Colon (tissue), 2 donors: ENCODE data around the gene GLDC.

ENCODE experiments used
- FAIRE-seq: peaks from 2 replicates; lab custom pipeline; 2012; peaks lifted over from hg19 to GRCh38; lab: Jason Lieb, UNC
- donor health status: control.
- donor health status: control.

GLDC gene

DNA sequence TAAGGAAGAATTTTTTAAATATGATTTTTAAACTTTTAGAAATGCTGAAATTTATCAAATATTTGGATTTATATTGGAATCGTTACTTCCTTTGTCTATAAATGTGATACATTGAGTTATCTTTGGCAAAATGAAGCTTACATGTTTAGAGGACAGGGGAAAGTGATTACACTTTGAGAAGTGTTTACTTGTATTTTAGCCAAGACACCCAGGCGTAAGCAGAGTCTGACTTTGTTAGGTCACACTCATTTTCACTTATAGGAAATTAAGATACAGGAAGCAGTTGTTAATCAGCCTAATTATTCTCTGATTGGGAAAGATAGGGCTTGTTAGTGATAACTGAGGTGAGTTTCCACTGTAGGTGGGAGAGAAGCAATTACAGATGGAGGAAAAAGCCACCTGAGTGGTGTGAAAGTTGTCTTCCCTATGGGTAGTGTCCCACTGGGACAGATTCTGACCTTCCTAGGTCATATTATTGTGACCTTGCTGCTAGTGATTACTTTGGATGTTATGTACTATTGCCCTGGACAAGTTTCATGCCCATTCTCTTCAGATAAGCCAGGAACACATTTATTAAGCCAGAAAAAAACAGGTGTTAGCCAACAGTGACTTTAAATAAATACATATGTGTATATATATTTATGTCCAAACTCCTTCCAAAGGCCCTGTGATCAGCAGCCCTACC is 143.9 kb downstream of the GLDC start:
- no peak for FAIRE-seq

DNA sequence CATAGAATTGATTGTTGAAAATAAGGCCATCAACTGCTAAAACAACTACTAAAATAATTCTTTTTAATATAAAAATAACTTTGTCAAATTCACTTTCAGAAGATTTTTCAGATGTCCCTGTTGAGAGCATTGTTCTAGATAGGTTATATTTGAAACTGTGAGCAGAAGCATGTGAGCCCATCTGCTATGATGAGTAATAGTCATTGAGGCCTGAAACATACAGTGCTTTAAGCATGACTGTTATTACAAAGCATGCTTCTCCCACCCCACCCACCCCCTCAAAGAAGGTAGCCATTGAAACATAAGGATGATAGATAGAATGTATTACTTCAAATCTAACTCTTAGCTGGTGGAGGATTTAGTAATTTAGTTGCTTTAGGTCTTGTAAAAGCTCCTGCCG is 146.5 kb downstream of the GLDC start:
- no peak for FAIRE-seq

DNA sequence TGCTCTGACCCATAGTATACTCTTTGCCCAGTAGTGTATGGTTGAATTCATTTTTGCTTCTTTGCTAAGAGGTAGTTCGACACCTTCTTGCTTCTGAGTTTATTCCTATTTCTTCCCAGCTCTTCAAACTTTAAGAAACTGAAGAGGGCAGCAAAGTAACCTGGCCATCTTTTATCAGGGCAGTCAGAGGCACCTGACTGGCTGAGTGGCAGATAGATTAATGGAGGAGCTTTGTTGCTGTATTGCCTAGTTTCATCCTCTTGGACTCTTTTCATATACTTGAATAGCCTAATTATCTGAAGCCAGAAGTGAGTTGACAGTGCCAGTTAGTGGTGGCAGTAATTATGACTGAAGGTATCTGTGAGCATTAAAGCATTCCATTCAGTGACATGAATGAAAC is 150.1 kb downstream of the GLDC start:
- no peak for FAIRE-seq

DNA sequence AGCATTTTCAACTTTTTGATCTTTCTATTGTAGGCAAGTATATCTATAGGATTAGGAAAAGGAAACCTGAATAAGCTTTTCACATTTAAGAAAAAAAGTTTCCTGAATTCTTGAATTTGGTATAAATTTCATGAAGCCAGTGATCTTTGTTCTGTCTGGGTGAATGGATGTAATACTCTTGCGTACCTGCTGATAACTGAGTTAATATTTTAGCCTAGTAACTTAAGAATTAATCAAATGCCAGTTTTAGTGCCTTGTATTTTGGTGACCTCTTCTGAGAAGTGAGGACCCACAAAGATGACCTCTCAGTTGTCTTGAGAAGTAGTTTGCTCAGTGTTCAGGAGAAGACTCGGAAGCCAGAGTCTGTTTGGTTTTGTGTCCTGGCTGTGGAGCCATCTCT is 154.7 kb downstream of the GLDC start:
- FAIRE-seq = no peak

DNA sequence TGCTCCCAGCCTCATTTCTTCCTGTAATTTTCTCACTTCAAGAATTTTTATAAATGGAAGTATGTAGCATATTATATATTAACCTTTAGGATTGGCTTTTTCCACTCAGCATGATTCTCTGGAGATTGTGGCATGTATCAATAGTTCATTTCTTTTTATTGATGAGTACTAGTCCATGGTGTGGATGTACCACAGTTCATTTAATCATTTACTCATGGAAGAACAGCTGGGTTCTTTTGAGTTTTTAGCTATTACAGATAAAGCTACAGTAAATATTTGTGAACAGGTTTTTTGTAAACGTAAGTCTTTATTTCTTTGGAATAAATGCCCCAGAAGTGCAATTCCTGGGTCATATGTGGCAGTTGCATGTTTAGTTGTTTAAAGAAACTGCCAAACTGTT is 156.4 kb downstream of the GLDC start:
- FAIRE-seq = no peak

DNA sequence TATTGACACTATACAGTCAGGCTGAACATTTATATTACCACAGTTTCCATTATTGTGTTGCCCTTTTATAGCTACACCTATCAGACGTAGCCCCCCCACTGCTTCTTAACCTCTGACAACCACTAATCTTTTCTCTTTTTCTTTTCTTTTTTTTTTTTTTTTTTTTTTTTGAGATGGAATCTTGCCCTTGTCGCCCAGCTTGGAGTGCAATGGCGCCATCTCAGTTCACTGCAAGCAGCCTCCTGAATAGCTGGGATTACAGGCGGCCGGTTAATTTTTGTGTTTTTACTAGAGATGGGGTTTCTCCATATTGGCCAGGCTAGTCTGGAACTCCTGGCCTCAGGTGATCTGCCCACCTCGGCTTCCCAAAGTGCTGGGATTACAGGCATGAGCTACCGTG is 157.1 kb downstream of the GLDC start:
- no peak for FAIRE-seq

DNA sequence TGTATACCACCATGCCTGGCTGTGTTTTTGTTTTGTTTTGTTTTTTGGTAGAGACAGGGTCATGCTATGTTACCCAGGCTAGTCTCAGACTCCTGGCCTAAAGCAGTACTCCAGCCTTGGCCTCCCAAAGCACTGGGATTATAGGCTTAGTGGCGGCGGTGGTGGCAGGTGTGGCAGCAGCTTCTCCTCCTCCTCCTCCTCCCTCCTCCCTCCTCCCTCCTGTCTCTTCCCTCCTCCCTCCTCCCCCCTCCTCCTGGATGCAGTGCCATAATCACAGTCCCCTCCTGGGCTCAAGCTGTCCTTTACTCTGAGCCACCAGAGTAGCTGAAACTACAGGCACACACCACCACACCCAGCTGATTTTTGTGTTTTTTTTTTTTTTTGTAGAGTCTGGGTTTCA is 161.3 kb downstream of the GLDC start:
- FAIRE-seq = no peak
